GM13977 (cell line): Measurements from ENCODE around the gene C3orf70.
A peak's percentile ranks its signal among the peaks of the same experiment; 100 is the strongest.

Source experiments
- DNase-seq: peaks from one replicate; pipeline ENCODE4 v3.0.0; 2012; ENCODE audit warnings: low spot score
- in situ Hi-C: fragments of 300-500 bp; cut with MboI; formaldehyde crosslinking; loops from one replicate; pipeline ENCODE4 v1.12.0; 2022; ENCODE audit warnings: low sequenced_read_pairs, low pct_unique_long_range_greater_than_20kb, mixed read lengths, inconsistent platforms; ENCODE audit not compliant: unreplicated experiment
- TF ChIP-seq, protein P1 (sequence below): IDR thresholded peaks from 2 replicates; pipeline ENCODE4 v1.5.1; 2012; ENCODE audit warnings: mild to moderate bottlenecking, control low read depth; ENCODE audit not compliant: insufficient read depth; ENCODE audit errors: extremely low read depth, missing control alignments

C3orf70 gene

DNA sequence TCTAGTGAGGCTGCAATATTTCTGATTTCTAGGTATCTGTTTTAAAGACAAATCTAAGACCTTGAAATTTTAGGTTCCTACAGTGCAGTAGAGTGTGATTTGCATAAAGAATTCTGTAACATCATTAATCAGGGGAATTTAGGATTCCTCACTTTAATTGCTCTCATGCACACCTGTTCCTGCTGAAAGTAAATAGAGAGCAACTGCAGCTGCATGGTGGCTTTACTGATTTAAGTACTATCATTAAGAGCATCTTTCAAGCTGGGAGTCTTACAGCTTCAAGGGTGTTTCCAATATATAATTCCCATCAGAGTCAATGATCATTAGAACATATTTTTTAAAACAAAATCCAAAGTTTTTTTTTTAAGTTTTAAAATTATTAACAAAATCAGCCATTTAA lies 36.0 kb upstream of the C3orf70 start:
- TF ChIP-seq, protein P1, sequence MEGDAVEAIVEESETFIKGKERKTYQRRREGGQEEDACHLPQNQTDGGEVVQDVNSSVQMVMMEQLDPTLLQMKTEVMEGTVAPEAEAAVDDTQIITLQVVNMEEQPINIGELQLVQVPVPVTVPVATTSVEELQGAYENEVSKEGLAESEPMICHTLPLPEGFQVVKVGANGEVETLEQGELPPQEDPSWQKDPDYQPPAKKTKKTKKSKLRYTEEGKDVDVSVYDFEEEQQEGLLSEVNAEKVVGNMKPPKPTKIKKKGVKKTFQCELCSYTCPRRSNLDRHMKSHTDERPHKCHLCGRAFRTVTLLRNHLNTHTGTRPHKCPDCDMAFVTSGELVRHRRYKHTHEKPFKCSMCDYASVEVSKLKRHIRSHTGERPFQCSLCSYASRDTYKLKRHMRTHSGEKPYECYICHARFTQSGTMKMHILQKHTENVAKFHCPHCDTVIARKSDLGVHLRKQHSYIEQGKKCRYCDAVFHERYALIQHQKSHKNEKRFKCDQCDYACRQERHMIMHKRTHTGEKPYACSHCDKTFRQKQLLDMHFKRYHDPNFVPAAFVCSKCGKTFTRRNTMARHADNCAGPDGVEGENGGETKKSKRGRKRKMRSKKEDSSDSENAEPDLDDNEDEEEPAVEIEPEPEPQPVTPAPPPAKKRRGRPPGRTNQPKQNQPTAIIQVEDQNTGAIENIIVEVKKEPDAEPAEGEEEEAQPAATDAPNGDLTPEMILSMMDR: no peak
- DNase-seq: no peak
- in situ Hi-C loops: loop anchor here (25.0 kb wide), 1 partner anchor 302 kb away; no protein-coding TSS in a partner anchor

DNA sequence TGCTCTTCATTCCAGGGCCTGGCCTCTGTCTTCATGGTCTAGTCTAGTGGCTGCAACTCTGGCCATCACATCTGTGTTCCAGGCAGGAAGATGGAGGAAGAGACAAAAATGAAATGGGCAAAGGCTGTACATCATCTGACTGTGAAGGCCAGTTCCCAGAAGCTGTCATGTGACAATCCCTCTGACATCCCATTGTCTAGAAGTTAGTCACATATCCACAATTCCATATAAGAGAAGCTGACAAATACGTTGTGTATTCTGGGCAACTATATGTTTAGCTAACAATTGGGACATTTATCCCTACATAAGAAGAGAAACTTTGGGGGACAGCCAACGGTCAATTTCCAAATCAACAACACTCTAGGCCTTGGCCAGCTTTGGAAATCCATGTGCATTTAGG lies 34.5 kb upstream of the C3orf70 start:
- TF ChIP-seq, protein P1: no peak
- in situ Hi-C loops: loop anchor here (25.0 kb wide), 1 partner anchor 300 kb away; no protein-coding TSS in a partner anchor
- DNase-seq: no peak

DNA sequence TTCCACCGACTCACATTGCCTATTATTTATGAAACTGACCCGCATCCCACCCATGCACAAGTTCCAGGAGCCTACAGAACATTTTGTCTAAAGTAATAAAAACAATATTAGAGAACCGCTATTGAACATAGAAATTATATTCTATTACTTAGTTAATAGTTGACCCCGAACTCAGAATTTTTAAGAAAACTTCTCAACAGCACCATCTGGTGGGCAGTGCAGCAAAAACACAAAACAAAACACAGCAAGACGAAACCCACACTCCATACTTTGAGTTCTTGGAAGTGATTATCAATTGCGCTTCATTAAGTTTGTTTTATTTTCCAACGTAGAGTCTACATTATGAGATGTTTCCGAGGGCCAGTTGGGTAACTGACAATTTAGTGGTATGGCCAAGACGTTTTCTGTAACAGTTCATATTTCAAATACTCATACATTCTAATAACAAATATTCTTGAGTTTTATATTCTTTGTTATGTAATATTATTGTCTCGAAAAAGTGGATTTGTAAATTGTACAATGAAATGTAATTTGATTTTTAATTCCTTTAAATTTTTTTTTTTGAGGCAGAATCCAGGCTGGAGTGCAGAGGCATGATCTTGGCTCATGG lies 24.0 kb upstream of the C3orf70 start:
- TF ChIP-seq, protein P1: peak; percentile 62
- in situ Hi-C loops: loop anchor here (25.0 kb wide), 1 partner anchor 290 kb away; no protein-coding TSS in a partner anchor
- peak; percentile 37 for DNase-seq

DNA sequence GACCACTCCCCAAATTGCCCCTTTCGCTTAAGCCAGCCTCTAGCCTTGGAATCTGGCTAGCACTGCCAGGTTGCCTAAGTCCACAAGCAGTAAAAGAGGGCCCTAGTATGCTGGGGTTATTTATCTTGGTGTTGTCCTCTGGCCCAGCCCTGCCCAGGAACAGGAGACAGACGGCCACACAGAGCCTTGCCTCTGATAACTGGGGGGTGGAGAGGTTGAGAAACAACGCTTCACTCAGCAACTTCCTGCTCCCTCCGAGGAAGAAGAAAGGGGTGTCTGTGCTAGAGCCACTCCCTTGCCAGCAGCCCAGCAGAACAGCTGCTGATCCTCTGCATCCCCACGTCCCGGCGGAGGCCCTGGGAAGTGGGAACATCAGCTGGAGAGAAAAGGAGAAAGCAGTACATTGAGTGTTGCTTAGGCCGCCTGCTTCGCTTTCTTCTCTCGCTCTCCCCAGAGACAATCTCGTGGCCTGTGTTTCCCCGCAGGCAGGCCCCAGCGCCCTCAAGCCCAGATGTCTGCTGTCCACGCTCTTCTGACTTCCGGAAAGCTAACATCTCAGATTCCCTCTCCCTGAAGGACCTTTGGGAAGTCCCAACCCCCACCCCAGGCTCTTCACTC lies 22.6 kb upstream of the C3orf70 start:
- in situ Hi-C loops: loop anchor here (25.0 kb wide), 1 partner anchor 288 kb away; no protein-coding TSS in a partner anchor
- DNase-seq: peak; percentile 40
- TF ChIP-seq, protein P1: no peak

DNA sequence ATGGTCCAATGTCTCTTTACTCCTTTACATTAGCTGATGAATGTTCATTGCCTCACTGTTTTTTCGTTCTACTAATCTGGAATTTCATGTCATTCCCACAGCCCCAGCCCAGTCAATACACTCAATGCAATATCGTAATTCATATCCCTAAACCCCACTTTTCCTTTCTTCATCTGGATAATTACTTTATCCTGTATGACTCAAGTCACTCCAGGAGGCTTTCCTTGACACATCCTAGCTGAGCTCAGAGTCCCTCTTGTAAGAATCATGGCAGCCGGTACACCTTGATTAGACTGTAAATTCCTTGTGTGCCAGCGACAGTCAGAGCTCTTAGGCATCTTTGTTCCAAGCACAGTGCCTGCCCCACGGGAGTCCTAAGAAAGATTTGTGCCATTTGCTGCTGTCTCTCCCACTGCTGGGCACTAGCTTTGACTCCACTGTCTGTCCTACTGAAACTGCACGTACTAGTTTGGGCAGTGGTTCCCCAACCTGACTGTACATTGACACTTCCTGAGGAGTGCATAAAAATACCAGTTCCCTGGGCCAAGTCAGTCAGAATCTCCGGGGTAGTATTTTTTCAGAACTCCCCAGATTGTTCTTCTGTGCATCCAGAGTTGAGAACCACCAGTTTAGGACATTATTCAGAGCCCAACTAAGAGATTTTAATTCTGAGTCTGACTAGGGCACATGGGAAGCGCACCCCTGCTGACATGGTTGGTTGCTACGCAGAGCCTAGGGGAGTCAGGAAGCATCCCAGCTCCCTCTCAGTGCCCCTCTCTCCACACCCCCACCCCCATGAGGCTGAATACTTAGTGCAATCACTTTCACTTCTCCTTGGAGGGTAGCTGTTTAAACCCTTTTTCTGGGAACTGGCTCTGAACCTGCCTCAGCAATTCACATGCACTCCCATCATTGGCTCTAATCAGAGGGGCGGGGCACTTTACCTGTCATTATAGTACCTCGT lies 19.5 kb upstream of the C3orf70 start:
- no peak for DNase-seq
- TF ChIP-seq, protein P1: no peak
- in situ Hi-C loops: no loop called here
